ENCODE data around the gene TAF9B. TPM values are rescaled to one million over a fixed set of nuclear protein-coding genes. Genes with fewer than 3 reads are reported as not detected.
"Not testable (repeated sequence)": the region's sequence is repeated elsewhere in the genome, so short reads cannot be mapped to it uniquely, and the experiment has no call there.

Gene TAF9B
- total RNA-seq, 1 donor from 2014 or later, result 27.9 TPM

- Mint-ChIP-seq H3K27me3 (no peaks in the 10 kb centered on the region), H3K9me3 (ENCODE audit: low read depth) (peaks cover 9% of the 10 kb centered on the region), H3K4me3 (ENCODE audit: low read depth) (no peak overlapping the region), H3K27ac (no peak overlapping the region), H3K4me1 (ENCODE audit: low read depth) (no peaks in the 10 kb centered on the region), H3K36me3 (ENCODE audit: insufficient read depth) (peaks cover 6% of the 10 kb centered on the region)
- TF ChIP-seq CTCF (IDR thresholded peaks at IDR 0.05; ENCODE audit: unreplicated experiment), result no peak
- no peak for DNase-seq (ENCODE audit: low spot score, unreplicated experiment)
Observed at GRCh38 chrX:78129714-78130113, 9.7 kb downstream of the TAF9B start.

- Mint-ChIP-seq H3K9me3 (ENCODE audit: low read depth) (peaks cover 15% of the 10 kb centered on the region), H3K36me3 (ENCODE audit: insufficient read depth) (peaks cover 12% of the 10 kb centered on the region)
- not testable (repeated sequence) for H3K27me3 Mint-ChIP-seq; H3K4me1 Mint-ChIP-seq (ENCODE audit: low read depth); H3K4me3 Mint-ChIP-seq (ENCODE audit: low read depth); DNase-seq (ENCODE audit: low spot score, unreplicated experiment); H3K27ac Mint-ChIP-seq
Observed at GRCh38 chrX:78125781-78126180, 13.7 kb downstream of the TAF9B start.

- Mint-ChIP-seq H3K4me3 (ENCODE audit: low read depth) (no peak overlapping the region), H3K4me1 (ENCODE audit: low read depth) (no peaks in the 10 kb centered on the region), H3K27me3 (no peaks in the 10 kb centered on the region), H3K9me3 (ENCODE audit: low read depth) (peaks cover 10% of the 10 kb centered on the region), H3K27ac (no peak overlapping the region), H3K36me3 (ENCODE audit: insufficient read depth) (peaks cover 12% of the 10 kb centered on the region)
- TF ChIP-seq CTCF (IDR thresholded peaks at IDR 0.05; ENCODE audit: unreplicated experiment), result no peak
- no peak for DNase-seq (ENCODE audit: low spot score, unreplicated experiment)
Observed at GRCh38 chrX:78125148-78125547, 14.3 kb downstream of the TAF9B start.

- DNase-seq (ENCODE audit: low spot score, unreplicated experiment), result no peak
- peak; percentile 15 for TF ChIP-seq CTCF (IDR thresholded peaks at IDR 0.05; ENCODE audit: unreplicated experiment)
- Mint-ChIP-seq H3K36me3 (ENCODE audit: insufficient read depth) (peaks cover 16% of the 10 kb centered on the region), H3K4me1 (ENCODE audit: low read depth) (no peaks in the 10 kb centered on the region), H3K27ac (no peak overlapping the region), H3K27me3 (no peaks in the 10 kb centered on the region), H3K9me3 (ENCODE audit: low read depth) (peaks cover 10% of the 10 kb centered on the region), H3K4me3 (ENCODE audit: low read depth) (no peak overlapping the region)
Observed at GRCh38 chrX:78124307-78124706, 15.1 kb downstream of the TAF9B start.

GRCh38 chrX:78123190-78123589 is 16.3 kb downstream of the TAF9B start:
- Mint-ChIP-seq H3K4me3 (ENCODE audit: low read depth) (no peak overlapping the region), H3K9me3 (ENCODE audit: low read depth) (peaks cover 13% of the 10 kb centered on the region)
- no peak for DNase-seq (ENCODE audit: low spot score, unreplicated experiment)

More at GRCh38 chrX:78123190-78123589, 16.3 kb downstream of the TAF9B start:
- peaks cover 19% of the 10 kb centered on the region for H3K36me3 Mint-ChIP-seq (ENCODE audit: insufficient read depth)
- no peaks in the 10 kb centered on the region for H3K27me3 Mint-ChIP-seq
- TF ChIP-seq CTCF (IDR thresholded peaks at IDR 0.05; ENCODE audit: unreplicated experiment), result no peak
- no peaks in the 10 kb centered on the region for H3K4me1 Mint-ChIP-seq (ENCODE audit: low read depth)
- no peak overlapping the region for H3K27ac Mint-ChIP-seq

Measured in progenitor cell of endocrine pancreas (in vitro differentiated cells).